GM12864 (cell line): ENCODE results near the gene TEX30.

Experiments
- DNase-seq: peaks from one replicate; pipeline ENCODE4 v3.0.0-alpha.2; 2011; ENCODE audit warnings: low read depth
- H3K4me3 ChIP-seq: 2 replicates; pipeline ENCODE4 v1.5.1; 2011; ENCODE audit warnings: mild to moderate bottlenecking, low read depth, low read length, control low read depth
- TF ChIP-seq, protein P1 (sequence below): IDR thresholded peaks from 2 replicates; pipeline ENCODE4 v1.5.1; 2011; ENCODE audit warnings: low read depth, mild to moderate bottlenecking, moderate library complexity, low read length, control low read depth, inconsistent platforms; ENCODE audit errors: missing control alignments

Gene TEX30

DNA sequence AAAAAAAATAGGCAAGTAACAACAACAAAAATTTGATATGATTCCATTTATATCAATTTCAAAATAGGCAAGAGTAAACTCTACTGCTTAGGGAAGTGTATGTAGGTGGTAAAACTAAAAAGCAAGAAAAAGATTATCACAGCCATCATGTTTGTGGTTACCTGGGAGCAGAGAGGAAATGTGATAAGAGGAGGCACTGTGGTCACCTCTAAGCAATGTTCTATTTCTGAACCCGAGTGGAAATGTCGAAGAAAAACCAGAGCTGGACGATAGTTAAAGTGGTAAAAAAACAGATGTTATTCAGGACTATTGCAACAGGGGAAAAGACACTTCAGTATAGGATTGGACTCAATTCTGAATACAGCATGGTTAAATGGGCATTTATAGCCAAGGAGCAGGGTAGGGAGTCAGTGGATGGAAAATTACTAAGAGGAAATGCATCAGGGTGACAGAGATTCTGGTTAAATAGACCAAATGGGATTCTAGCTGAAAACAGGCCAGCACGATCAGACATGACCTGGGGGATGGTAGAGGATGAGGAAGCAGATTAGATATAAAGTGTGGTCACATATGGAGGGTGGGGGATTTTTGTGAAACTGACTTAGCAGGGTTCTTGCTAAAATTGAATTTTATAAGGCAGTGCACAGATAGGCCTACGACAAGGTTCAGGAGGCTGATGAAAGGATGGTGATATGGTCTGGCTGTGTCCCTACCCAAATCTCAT is 6.0 kb upstream of the TEX30 start:
- H3K4me3 ChIP-seq, result no peak overlapping the region
- DNase-seq, result no peak
- TF ChIP-seq, protein P1, sequence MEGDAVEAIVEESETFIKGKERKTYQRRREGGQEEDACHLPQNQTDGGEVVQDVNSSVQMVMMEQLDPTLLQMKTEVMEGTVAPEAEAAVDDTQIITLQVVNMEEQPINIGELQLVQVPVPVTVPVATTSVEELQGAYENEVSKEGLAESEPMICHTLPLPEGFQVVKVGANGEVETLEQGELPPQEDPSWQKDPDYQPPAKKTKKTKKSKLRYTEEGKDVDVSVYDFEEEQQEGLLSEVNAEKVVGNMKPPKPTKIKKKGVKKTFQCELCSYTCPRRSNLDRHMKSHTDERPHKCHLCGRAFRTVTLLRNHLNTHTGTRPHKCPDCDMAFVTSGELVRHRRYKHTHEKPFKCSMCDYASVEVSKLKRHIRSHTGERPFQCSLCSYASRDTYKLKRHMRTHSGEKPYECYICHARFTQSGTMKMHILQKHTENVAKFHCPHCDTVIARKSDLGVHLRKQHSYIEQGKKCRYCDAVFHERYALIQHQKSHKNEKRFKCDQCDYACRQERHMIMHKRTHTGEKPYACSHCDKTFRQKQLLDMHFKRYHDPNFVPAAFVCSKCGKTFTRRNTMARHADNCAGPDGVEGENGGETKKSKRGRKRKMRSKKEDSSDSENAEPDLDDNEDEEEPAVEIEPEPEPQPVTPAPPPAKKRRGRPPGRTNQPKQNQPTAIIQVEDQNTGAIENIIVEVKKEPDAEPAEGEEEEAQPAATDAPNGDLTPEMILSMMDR, result no peak

DNA sequence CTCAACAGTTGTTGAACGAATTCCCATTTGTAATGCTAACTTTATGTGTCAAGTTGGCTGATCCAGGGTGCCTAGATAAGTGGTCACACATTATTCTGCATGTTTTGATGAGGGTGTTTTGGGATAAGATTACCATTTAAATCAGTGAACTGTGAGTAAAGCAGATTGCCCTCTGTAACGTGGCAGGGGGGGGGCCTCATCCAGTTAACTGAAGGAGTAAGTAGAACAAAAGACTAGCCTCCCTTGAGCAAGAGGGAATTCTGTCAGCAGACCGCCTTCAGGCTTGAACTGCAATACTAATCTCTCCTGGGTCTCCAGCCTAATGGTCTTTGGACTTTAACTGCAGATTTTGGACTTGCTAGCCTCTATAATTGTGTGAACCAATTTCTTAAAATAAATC is 4.2 kb upstream of the TEX30 start:
- DNase-seq, result no peak
- H3K4me3 ChIP-seq, result no peak overlapping the region
- TF ChIP-seq, protein P1, result no peak

DNA sequence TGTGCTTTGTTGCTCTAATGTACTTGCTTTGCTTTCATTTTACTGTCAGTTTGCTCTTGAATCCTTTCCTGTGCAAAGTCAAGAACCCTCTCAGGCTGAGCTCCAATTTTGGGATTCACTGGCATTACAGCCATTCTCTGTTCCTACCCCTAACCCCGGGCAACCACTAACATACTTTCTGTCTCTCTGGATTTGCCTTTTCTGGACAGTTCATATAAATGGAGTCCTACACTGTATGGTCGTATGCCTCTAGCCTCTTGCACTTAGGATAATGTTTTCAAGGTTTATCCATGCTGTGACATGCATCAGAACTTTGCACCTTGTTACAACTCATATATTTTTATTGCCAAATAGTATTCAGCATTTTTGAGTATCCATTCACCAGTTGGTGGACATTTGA is 2.7 kb upstream of the TEX30 start:
- H3K4me3 ChIP-seq, result no peak overlapping the region
- no peak for DNase-seq
- TF ChIP-seq, protein P1, result no peak

DNA sequence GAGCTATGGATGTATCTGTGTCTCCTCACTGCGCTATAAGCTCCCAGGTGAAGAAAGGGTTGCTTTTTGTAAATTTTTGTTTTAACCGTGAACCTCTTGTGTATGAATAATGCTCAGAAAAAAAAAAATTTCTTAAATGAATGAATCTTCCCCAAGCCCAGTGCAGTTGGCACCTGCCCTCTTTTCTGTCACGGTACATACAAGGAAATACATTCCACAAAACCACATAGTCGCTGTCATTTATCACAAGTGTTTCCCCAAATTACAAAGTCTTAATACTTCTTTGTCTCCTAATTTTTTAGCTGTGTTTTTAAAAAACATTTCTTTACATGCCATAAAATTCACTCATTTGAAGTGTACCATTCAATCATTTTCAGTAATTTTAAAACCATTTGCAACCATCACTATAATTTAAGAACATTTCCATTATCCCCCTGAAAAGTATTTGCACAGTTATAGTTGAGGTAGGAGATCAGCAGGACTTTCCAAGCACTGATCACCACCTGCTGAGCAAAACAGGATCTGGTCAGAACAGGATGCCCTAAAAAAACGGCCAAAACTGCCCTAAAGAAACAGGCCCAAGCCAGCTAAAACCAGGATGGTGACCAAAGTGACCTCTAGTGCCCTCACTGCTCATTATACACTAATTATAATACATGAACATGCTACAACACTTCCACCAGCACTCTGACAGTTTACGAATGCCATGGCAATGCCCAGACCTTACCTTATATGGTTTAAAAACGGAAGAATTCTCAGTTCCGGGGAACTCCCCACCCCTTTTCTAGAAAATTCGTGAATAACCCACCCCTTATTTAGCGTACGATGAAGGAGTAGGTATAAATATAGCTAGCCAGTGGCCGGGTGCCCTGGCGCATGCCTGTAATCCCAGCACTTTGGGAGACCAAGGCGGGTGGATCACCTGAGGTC is 1.3 kb upstream of the TEX30 start:
- H3K4me3 ChIP-seq, result no peak overlapping the region
- DNase-seq, result no peak
- TF ChIP-seq, protein P1, result no peak

DNA sequence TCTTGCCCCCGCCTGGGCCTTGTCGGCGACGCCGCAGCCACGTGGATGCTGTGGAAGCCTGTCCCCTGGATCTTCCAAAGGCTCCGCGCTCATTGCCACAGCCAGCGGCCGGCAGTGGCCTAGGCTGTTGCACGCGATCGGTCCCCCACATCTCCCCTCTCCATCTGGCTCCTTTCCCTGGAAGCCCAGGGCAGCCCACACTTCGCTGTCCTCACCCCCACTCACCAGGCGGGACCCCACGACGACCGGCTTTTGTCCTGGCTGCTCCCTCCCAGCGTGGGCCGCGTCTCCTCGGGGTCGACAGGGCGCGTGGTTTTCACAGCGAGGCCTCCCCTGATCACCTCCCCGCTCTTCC is 605 bp upstream of the TEX30 start:
- peak overlapping the region; percentile 98 for H3K4me3 ChIP-seq
- TF ChIP-seq, protein P1, result no peak
- no peak for DNase-seq

DNA sequence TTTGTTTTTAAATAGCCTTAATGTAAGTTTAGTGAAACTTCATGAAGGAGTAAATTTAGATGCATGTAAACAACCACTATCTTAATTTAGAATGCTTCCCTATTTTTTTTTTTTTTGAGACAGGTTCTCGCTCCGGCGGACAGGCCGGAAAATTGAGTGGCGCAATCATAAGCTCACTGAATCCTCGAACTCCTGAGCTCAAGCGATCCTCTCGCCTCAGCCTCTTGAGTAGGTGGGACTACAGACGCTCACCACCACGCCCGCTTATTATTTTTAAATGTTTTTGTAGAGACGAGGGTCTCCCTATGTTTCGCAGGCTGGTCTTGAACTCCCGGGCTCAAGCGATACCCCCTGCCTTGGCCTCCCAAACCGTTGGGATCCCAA is 1.6 kb downstream of the TEX30 start:
- no peak for DNase-seq
- TF ChIP-seq, protein P1, result no peak
- H3K4me3 ChIP-seq, result no peak overlapping the region; the same call in 1 of the 2 replicates
